HG03469 (cell line): Measurements from ENCODE around the gene C9.

ENCODE experiments used
- ATAC-seq: cut with Tn5 transposase; IDR thresholded peaks from one replicate; pipeline ENCODE4 v1.9.1; 2021; ENCODE audit warnings: mild to moderate bottlenecking, moderate library complexity, moderate number of reproducible peaks; ENCODE audit not compliant: unreplicated experiment

C9 gene

DNA sequence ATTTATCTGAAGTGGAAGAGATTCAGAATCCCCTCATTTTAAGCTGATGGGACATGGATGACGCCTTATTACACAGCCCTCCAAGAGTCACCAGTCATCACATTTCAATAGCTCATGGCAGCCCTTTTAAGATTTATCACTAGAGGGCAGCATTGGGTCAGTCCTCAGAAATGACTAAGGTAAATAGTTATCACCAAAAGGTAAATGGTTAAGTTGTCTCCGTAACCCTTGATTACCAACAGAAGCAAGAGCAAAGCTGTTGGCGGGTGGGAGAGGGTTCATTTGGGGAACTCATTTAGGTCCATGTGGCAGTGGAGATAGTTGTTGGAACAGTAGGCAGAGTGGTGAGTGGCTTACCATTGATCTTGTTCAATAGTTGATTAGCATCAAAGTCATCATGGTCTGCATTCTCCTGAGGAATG, 12.0 kb upstream of the C9 start:
- peak; percentile 56 for ATAC-seq

DNA sequence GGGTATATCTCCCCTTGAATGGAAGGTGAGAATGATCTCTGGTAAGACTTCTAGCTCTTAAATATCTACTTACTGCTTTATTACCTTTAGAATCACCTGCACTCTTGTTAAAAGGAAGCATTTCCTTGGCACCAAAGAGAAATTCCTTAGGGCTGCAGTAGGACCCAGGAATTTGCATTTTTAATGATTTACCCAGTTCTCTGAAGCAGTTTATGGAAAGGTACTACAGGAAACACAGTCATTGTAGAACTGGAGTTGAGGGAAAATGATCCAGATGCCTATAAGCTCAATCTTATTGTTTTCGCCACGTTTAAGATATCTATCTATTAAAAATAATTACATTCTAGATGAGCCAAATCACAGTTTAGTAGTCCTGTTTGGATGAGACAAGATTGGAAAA, 9.5 kb upstream of the C9 start:
- ATAC-seq: no peak

DNA sequence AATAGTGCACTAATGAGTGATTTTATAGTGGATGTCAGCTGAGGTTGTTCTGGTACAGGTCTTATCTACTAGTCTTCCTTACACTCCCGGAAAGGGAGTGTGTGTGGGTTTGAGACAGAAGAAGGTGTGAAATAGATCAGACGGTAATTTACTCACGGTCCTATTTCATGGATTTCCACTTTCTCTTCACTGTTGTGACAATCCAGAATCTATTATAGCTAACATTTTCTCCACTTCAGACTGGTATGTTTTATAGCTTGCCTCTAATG, 7.0 kb upstream of the C9 start:
- ATAC-seq: no peak

DNA sequence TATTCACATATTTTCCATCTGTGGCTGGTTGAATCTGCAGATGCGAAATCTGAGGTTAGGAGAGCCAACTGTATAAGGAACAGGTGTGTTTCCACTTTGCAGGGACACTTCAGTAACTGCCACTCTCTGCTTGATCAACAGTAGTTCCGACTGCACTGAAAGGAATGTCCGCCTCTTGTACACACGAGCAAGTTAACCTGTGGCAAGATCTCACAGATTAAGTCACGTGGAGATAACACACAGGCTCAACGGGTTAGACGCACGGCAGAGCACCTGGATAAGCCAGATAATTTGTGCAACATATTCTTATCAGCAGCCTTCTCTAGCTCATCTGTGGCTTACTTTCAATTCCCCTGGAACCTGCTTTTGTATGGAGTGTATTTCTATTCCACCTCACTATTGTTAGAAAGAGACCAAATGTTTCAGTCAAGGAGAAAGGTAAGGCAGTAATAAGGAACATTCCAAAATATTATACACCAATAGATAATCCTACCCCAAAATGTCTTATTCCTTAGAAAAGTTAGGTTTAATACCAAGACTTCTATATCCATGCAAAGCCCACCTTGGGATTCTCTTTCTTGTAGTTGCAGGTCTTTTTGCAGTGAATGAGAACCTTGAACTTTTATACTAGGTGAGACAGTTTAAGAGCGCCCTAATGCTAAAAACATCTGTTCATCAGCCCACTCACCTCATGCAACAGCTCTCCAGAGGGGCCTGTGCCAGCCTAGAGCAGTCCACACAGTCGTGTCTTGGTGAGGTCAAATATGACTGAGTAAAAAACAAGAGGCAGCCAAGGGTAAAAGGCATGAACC, 6.5 kb upstream of the C9 start:
- ATAC-seq: no peak

DNA sequence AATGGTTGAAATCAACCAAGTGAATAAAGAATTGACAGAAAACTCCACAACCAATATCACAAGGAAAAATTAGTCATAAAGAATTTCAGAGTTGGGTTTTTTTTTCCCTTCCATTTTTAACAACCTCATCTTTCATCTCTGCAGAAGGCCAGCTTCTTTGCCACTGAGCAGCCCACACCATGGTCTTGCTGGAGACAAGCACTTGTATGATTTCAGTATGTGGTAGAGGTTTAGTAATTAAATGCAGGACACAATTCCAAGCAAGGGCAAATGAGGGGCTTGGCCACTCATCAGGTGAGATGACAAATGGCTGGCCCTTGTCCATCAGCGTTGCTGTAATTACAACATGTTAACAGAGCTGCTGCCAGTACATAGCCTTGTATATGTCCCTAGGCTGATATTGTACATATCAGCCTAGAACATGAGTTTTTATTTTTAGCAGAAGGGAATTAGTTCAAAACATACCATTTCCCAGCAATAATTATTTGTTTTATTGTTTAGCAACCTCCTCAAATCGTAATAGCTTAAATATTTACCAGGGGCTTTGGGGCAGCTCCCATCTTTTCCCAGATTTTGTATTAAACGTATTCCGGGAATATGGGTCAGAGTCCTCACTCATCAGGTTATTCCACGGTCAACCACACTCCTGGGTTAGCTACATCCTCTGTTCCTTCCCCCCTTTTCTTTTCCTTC, 5.0 kb upstream of the C9 start:
- ATAC-seq: no peak

DNA sequence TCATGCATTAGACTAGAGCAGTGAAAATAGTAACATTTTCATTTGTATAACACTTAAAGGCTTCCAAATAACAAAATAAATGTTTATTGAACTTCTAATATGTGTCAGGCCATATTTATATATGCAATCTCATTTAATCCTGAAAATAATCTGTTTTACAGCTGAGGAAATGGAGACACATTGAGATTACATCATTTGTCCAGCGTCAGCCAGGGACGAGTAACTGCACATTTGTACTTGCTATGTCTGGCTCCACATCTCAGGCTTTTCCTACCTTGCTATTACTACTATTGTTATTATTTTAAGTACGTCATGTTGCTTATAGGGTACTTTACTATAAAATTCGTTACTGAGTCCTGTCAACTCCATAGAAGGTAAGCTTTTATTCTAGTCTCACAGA, 3.8 kb upstream of the C9 start:
- ATAC-seq: no peak

DNA sequence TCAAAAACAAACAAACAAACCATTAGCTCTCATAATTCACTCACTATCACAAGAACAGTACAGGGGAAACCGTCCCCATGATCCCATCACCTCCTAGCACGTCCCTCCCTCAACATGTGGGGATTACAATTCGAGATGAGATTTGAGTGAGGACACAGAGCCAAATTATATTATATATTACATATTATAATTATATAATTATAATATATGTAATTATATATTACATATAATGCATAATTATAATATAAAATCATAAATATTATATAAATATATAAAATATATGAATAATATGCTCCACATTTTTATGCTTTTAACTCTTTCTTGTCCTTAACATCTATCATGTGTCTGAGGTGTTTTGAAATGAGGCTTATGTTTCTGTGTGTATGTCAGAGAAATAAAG, 3.4 kb upstream of the C9 start:
- no peak for ATAC-seq

DNA sequence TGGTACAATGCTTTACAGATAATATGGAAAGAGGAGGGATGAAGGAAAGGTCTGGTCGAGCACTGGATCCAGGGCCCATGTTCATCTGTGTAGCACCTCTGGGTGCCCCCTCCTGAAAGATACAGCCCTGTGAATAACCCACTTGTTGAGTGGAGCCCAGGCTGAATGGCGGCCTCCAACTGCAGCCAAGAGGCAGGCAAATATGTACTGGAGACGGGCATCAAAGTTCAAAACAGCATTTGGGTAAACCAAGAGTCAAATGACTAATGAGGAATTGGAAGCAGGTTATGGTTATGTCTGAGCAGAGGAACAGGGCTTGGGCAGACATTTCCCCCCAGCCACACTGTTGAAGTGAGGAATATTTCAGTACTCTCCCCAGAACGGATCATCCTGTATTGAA, 1.1 kb downstream of the C9 start:
- no peak for ATAC-seq

DNA sequence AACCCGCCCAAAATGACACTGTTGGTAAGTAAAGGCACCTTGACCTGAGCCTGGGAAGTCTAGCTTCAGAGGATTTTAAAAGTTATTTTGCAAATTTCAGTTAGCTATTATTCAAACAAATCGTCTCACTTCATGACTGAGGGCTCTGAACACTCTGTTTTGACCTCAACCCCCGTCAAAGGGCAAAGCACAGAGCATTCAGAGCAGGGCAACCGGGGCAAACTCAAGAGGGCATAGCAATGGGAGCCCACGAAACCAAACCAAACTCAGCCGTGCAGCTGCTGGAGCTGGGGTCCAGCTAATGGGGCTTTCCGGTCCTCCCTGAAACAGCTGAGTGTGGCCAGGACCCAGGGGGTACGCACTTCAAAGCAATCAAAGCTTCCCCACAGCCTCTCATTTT, 1.6 kb downstream of the C9 start:
- no peak for ATAC-seq

DNA sequence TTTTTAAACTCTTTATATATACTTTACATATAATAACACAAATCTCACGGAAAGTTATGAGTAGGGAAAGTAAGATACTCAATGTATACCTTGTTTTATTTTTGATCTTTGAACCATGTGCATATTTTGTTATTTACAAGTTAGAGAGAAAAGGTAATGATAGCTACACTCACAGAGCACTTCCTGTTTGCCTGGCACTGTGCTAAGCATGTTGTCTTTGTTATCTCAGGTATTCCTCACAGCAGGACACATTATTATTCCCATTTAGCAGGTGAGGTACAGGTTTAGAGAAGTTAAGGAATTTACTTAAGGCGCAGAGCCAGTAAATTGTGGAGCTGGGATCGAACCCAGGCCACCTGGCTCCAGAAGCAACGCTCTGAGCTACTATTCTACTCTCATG, 3.0 kb downstream of the C9 start:
- ATAC-seq: no peak

DNA sequence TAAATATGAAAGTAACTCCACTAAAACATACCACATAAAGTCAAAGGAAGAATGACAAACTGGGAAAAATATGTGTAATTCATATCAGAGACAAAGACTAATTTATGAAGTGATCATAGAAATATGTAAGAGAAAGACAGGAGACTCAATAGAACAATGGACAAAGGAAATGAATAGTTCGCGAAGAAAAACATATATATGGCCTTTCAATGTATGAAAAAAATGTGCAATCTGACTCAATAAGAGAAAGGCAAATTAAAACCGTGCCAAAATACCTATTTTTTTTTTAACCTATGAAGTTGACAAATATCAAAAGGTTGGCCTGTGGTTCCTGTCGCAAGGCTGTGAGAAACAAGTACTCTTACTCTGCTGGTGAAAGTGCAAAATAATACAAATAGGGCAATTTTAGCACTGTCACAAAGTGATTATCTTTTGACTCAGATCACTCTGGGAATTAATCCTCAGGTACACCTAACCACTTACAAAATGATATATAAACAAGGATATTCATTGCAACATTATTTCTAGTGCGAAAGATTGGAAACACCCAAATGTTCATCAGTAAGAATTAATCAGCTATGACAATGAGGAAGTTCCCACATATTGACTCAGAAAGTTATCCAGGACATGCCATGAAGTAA, 3.7 kb downstream of the C9 start:
- no peak for ATAC-seq

DNA sequence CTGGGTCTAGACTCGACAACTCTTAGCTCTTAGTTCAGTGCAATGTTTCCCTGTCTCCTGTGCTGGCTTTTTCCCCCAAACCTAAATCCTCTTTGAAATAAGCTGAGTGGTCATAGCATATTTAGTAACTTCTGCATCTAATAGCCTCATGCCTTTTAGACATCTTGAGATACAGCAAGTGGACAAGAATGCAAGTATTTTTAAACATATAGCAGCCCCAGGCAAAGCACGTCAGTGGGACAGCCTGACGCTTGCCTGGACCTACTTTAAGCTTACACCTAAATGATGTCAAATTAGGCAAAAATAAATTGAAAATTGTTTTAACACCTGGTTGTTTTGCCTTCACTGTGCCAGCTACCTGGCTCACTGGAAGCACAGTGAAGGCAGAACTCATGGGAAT, 8.0 kb downstream of the C9 start:
- ATAC-seq: no peak

DNA sequence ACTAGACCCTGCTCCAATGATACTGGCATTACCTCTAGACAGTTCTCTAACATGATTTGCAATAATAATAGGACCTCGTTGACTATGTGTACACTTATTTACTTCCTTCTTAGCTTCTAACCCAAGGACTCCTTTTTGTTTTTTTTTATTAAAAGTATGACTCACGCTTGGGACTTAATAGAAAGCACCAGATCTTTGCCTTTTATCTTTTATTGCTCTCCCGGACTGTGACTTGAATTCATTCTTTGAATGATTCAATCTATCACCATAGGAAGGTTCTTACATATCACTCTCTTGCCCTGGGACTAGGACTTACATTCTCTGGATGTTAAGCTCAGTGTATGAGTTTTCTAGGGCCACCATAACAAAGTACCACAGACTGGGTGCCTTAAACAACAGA, 9.0 kb downstream of the C9 start:
- no peak for ATAC-seq

DNA sequence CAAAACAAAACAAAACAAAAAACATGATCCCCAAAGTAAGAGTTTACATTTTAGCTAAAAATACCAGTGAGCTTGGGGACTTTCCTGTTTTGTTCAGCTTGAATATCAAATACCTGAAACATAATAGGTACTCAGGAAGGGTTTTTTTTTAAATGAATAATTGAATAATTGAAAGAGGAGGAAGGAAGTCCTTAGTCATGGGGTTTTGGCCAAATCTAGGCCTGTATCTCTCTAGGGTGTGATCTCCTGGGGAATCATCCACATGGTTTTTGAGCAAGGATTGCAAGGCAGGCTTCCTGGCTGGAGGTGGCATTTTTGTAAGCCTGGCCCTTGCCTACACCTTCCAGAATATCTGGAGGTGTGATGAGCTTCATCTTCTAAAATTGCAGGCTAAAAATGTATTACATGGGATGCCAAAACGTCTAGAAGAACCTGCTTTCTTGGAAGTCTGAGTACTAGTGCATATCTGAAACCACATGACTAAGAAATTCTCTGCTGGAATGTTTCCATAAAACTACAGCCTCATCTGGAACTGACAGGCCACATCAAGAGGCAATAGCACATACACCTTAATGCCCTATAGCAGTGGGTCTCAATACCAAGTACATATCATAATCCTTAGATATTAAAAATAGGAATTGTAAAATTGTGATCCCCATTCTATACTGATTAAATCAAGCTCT, 10.4 kb downstream of the C9 start:
- no peak for ATAC-seq

DNA sequence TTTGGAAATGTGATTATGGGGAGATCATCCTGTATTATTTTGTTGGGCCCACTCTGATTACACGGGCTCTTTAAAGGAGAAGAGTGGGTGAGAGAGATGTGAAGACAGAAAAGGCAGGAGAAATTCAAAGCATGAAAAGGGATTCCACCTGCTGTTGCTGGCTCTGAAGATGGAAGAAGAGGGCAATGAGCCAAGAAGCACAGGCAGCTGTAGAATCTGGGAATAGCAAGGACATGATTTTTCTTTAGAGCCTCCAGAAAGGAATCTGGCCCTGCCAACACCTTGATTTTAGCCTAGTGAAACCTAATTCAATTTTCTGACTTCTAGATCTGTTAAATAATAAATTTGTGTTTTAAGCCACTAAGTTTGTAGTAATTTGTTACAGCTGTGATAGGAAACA, 11.3 kb downstream of the C9 start:
- no peak for ATAC-seq

DNA sequence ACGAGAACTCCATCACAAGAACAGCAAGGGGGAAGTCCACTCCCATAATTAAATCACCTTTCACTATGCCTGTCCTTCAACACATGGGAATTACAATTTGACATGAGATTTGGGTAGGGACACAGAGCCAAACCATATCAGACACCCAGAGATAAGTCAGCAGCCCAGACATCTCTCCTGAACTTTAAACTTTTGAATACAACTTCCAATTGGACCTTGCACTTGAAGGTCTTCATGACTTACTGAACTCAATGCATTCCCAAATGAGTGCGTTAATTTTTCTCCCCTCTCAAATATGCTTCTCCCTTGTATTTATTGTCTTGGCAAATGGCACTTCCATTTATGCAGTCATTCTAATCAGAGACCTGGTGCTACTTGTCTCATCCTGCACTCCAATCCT, 12.1 kb downstream of the C9 start:
- ATAC-seq: no peak

DNA sequence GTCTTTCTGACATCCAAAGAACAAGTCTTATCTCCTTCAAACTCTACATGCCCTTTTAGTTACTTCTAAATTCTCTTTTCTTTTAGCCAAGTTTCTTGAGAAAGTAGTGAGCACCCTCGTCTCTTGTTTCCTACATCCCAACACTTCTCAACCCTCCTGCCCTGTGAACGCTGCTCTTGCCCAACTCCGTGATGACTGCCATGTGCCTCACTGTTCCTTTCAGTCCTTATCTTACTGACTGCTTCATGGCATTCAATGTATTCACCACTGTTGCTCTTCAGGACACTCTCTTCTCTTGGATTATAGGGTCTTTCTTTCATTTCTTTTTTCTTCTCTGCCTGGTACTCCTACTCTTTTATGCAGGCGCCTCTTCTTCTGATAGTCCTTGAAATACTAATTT, 14.8 kb downstream of the C9 start:
- no peak for ATAC-seq

DNA sequence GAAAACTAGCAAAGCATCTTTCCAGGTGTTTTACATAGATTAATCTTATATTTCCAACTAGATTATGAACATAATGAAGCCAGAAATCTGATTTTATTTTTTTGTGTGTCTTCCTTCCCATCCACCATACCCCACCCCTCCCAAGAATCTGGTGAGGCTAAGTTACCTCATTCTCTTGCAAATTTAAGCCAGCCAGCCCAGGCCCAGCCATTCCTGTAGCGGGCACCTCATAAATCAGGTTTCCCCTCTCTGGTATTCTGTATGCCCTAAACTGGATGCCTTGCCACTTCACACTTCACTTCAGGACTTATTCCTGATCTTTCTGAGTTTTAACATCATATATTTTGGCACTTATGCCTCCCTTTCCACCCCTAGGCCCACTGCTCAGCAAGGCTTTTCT, 21.8 kb downstream of the C9 start:
- ATAC-seq: no peak

DNA sequence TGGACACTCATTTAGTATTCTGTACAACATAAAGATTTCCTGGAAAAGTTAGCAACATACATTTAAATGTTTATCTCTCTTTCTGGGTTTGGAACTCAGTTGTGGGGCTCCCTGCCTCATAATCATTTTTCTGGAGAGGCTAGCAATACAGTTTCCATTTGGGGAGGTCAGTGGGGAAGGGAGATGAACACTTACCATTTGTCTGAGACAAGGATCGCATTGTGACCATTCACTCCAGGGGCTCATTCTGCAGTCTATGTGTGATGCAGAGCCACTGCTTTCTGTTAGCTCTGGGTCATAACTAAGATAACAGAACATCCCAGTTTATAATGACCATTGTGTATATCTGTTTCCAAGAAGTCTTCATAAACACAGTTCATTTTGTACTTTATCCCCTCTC, 22.4 kb downstream of the C9 start:
- ATAC-seq: no peak

DNA sequence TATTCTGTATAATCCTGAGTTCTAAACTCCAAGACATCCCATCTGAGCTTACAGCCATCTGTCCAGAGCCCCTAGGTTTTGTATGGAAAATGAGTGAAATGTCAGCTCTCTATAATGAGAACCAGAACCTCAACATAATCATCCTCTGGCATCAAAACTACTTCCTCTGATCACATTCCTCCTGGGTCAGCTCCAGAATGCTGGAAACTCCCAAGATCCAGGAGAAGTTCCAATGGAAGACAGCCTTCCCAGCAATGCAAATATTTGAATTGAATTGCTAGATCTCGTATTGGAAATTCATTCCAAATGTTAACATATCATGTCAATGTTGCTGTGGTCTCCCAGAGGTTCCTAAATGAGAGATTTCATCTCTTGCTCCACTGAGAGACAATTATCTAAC, 23.8 kb downstream of the C9 start:
- no peak for ATAC-seq

DNA sequence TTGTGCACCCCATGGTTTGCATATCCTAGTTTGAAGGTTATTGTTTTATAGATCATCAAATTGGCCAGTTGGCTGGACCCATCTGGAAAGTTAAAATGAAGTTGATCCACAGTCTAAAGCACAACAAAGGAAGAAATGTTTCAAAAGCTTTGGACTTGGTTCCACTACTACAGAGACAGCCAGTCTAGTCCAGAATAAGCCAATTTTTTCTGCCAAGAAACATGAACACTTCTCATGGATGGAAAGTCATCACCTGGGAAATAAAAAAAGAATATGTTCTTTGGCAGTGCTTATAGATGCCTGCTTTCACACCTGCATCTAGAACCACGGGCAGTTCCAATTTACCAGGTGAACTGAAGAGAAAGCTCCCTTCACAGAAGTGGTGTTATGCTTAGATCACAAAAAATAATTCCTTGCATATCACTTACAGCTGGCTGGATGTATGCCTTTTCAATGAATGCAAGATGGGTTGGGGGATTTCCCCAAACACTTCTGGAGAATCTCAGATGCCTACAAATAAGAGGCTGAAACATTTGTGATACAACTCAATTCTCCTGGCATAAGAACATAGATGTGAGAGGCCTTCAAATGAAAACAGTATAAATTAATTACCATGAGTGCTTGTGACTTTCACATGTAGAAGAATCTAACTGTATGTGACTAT, 26.9 kb downstream of the C9 start:
- ATAC-seq: no peak
